Measurements from ENCODE around the gene COQ2.
A peak's percentile ranks its signal among the peaks of the same experiment; 100 is the strongest.
"Not testable (repeated sequence)": the region's sequence is repeated elsewhere in the genome, so short reads cannot be mapped to it uniquely, and the experiment has no call there.

Gene COQ2

GRCh38 chr4:83282049-83282535 lies 2.5 kb downstream of the COQ2 start:
- DNase-seq = peak; percentile 16

- no peak for DNase-seq
These were observed 3.3 kb downstream of the COQ2 start for GRCh38 chr4:83281307-83281706.

GRCh38 chr4:83276299-83277040 lies 8.1 kb downstream of the COQ2 start:
- no peak for DNase-seq

GRCh38 chr4:83273926-83274325 lies 10.7 kb downstream of the COQ2 start:
- not testable (repeated sequence) for DNase-seq

- no peak for DNase-seq
These were observed 11.7 kb downstream of the COQ2 start for GRCh38 chr4:83272900-83273299.

- no peak for DNase-seq
These were observed 15.3 kb downstream of the COQ2 start for GRCh38 chr4:83269256-83269655.

- no peak for DNase-seq
These were observed 16.1 kb downstream of the COQ2 start for GRCh38 chr4:83268491-83268890.

- no peak for DNase-seq
These were observed 16.6 kb downstream of the COQ2 start for GRCh38 chr4:83267830-83268475.

GRCh38 chr4:83267121-83267829 lies 17.3 kb downstream of the COQ2 start:
- no peak for DNase-seq

- DNase-seq = no peak
These were observed 17.9 kb downstream of the COQ2 start for GRCh38 chr4:83266689-83267088.

- no peak for DNase-seq
These were observed 21.5 kb downstream of the COQ2 start for GRCh38 chr4:83263106-83263505.

GRCh38 chr4:83262682-83263081 lies 21.9 kb downstream of the COQ2 start:
- no peak for DNase-seq

GRCh38 chr4:83261307-83261706 lies 23.3 kb downstream of the COQ2 start:
- DNase-seq = no peak

GRCh38 chr4:83259586-83259985 lies 25.0 kb downstream of the COQ2 start:
- DNase-seq = no peak

GRCh38 chr4:83258461-83258860 lies 26.1 kb downstream of the COQ2 start:
- DNase-seq = no peak

- DNase-seq = no peak
These were observed 26.8 kb downstream of the COQ2 start for GRCh38 chr4:83257811-83258210.

GRCh38 chr4:83255584-83255983 lies 29.0 kb downstream of the COQ2 start:
- no peak for DNase-seq

GRCh38 chr4:83252782-83253405 lies 31.7 kb downstream of the COQ2 start:
- peak; percentile 58 for DNase-seq

GRCh38 chr4:83251447-83251830 lies 33.2 kb downstream of the COQ2 start:
- no peak for DNase-seq

- no peak for DNase-seq
These were observed 33.7 kb downstream of the COQ2 start for GRCh38 chr4:83250687-83251446.

- DNase-seq = no peak
These were observed 36.1 kb downstream of the COQ2 start for GRCh38 chr4:83248486-83248885.

All from stimulated activated CD4-positive, alpha-beta T cell treated with anti-CD3 and anti-CD28 coated beads, Interleukin-4, amount 100 ng/mL, for 1 hour (primary cell).